Stimulated activated CD4-positive, alpha-beta T cell treated with anti-CD3 and anti-CD28 coated beads, Interleukin-1b, Interleukin-23, amount 100 ng/mL, for 24 hours (primary cell): Measurements from ENCODE around the gene ZNF419.

Source experiments
- DNase-seq, 4 experiments: peaks; one replicate each; pipeline ENCODE4 v3.0.0-alpha.2; 2020; ENCODE audit warnings: low read depth in 4 of 4, low spot score in 1 of 4

The ZNF419 gene

DNA sequence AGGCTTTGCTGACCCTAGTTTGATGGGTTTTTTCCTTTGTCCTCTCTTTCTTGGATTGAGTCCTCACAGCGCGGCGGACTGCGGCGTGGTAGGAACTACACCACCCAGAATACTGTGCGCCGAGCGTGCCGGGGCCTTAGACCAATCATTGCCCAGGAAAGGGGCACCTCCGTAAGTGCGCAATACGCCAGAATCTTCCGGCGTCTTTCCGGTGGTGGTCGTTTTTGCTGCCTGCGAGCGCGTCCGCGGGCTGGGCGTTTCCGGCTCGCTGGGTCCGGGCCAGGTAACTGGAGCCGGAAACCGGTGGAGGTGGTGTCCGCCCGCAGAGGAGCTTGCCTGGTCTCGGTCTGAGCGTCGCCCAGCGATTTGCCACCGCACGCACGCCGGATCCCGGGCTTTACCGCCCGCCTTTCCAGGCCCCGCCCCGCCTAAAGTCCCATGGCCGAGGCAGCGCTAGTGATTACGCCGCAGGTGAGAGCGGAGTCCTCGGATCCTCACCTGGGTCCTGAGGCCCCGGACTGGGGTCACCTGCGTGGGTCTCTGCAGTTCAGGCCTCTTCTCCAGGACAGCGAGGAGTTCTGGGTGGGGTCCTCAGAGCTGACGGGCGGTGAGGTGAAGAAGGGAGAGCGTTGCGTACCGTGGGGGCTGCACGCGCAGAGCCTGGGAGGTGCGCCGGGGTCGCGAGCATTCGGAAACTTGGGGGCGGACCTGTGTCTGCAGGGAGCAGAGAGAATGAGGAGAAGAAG, 39.8 kb downstream of the ZNF419 start, which contains the start of gene ZNF549:
ZNF549 (plus strand) TSS at position 221 of the 746 bp plus-strand sequence; CDS start at position 439, 218 bp downstream.
- peak; percentile 66 to 80 (median 76) for DNase-seq

- no peak for DNase-seq
Observed at GRCh38 chr19:57537953-57538547, 50.5 kb downstream of the ZNF419 start.
